Right ventricle myocardium superior (tissue), 1 donor: Measurements from ENCODE around the gene ZNF319. TPM values are rescaled to one million over a fixed set of nuclear protein-coding genes. Genes with fewer than 3 reads are reported as not detected.

Experiments used
- ATAC-seq: fragments of 200-7000 bp; cut with Tn5 transposase; one replicate; pipeline ENCODE4 v1.9.1; 2020; ENCODE audit warnings: mild to moderate bottlenecking; ENCODE audit not compliant: poor library complexity
- DNase-seq: peaks from one replicate; pipeline ENCODE4 v3.0.0-alpha.2; 2020
- intact Hi-C: fragments of 100-400 bp; cut with DNase I; formaldehyde crosslinking; loops from one replicate; pipeline ENCODE4 v1.11.2; 2022
- long read RNA-seq: library from polyadenylated mRNA; unstranded; transcript quantifications from one replicate; pipeline ENCODE4 v2.0.0, GENCODE V29; 2021
- total RNA-seq: library from RNA; stranded (reverse); fragmentation: NEBNext Ultra II Directional; extraction: Animal tissue kit (Norgen Biotek cat#: 25700); gene quantifications from one replicate; pipeline ENCODE4 v1.2.1, GENCODE V29; 2021
- donor health status: DM: no; HTN: yes; CAD: no; lungs with severe emphysema.

ZNF319 gene
- 8.1 TPM for total RNA-seq
- long read RNA-seq, full-length matches to known transcripts, result 3 of 18 reads
- long read RNA-seq, partial matches to known transcripts, result 0 of 18 reads
- long read RNA-seq, other reads (novel, unspliced or antisense), result 15 of 18 reads

DNA sequence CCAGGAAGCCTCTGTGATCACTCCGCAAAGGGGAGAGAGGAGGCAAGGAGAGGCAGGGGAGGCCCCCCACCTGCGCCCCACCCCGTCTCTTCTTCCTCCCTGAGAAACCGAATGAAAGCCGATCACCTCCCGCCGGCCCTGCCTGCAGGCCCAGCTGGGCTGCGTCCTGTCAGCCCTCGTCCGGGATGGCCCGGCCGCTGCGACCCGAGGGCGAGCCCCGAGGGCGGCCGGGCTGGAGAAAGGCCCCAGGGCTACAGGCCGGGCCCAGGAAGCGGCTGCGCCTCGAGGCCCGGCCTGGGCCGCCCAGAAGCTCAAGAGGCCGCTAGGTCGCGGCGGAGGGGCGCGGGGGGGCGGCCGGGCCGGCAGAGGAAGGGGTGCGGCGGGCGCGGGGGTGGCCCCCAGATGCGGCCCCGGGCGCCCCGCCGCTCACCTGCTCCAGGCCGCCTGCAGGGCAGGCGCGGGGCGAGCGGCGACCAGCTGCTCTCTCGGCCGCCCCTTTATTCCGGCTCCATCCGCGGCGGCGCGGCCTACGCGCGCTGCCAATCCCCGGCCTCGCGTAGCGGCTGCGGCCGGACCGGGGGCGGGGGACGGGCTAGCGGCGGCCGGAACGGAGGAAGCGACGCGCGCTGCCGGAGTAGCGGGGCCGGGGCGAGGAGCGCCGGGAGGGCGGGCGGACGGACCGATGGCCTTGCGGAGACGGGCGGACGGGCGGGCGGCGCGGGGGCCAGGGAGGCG lies at the start of gene ZNF319:
Gene ZNF319, minus strand, starts transcription at position 702 of the 735 bp plus-strand sequence. CDS start 2,407 bp downstream, outside the sequence.
- intact Hi-C loops, result loop anchor here (10.0 kb wide), 1 partner anchor 245 kb away; no protein-coding TSS in a partner anchor
- peak; percentile 0 for ATAC-seq

DNA sequence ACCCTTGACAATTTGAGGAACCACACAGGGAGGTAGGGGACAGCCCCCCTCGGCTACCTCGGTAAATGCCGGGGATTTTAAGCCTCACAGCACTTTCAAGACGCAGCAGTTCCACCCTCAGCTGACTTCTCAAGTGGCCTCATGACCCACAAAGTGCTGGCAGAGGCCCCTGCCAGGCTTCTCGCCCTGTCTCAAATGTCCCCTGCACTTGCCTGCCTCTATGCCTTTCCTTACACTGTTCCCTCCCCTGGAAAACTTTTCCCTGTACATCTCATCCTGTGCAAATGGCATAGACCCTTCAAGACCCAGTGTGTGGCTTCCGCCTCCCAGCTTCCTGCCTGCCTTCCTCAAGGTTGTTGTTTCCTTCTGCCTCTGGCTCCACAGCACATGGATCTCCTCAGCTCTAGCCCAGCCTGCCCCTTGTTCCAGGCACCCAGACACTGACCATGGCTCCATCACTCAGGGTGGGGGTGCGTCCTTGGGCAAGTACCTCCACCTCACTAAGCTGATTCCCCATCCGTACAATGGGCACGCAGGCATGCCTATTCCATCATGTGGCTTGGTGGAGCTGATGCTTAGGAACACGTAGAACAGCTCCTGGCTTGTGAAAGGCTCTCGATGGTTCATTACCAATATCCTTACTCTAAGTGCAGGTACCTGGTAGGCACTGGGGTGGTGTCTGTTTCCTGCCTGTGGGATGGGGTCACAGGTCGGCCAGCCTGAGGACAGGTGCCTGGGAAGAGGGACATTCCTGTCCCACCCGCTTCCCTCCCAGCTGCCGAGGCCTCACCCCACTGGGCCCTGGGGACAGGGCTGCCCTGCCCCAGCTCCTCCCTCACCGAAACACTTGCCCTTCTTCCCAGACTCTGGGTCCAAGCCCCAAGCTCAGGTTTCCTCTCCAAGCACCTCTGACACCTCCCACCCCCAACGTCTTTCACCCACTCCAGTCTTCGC lies 49.0 kb upstream of the ZNF319 start:
- ATAC-seq, result no peak

More for the DNA sequence above, at the start of gene ZNF319:
- DNase-seq, result peak; percentile 47

DNA sequence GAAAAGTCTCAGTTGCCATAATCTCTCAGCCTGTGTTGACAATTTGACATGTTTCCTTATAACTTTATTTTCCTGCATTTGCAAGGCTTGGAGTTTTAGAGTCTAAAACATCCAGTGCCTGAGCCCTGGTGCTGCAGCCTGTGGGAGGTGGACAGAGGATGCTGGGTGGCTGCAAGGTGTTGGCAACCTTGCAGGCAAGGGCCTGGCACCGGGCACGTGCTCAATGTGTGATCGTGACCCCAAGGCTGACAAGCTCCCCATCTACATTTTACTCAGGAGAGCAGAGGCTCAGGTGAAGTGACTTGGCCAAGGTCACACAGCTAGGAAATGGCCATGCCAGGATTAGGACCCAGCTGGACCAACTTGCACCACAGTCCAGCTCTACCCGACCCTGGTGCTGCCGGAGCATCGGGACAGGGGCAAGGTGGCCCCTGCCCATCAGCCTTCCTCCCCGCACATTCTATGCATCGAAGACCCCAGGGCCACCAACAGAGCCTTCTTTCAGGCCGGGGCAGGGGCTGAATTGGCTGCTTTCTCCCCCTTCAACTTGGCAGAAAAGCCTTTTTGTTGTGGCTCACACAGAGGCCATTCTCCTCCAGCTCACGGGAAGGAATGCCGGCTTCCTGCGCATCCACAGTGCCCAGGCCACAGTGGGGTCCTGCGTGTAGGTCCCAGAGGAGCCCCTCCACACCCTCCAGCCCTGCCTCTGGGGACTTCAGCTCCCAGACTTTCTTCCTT lies 48.2 kb upstream of the ZNF319 start:
- DNase-seq, result peak; percentile 8

More for the DNA sequence above, 49.0 kb upstream of the ZNF319 start:
- intact Hi-C loops, result no loop called here
- no peak for DNase-seq

DNA sequence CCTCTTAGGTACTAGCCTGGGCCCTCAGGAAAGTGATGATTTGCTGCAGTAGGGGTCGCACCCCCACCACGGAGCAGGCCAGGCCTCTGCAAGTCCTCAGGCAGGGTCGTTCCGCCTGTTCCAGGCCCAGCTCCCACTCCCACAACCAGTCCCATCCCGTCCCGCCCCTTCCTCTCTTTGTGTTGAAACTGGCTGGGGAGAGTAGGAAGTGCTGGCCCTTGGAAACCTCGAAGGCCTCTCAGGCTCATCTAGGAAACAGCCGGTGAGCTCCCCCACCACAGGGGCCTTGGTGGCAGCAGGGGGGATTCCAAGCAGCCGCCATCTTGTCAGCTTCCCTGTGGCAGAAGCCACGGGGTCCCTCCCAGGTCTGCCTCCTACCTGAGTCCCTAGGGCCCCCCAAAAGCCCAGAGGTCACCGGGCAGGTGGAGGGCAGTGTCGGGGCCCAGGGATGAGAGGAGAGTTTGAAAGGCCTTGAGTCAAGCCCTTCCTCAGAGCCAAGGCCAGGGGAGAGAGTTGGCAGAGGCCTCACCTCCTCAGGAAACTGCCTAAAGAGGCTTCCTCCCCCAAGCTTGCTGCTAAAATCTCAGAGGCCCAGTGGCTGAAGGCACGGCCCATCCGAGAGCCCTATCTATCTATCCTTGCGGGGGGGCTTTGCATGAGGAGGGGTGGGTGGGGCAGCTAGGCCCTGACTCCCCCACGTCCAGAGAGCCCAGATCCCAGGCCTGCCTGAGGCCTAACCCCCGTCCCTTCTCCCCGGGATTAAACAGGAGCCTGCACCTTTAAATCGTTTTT lies 47.3 kb upstream of the ZNF319 start:
- ATAC-seq (peak; percentile 4), DNase-seq (peak; percentile 27)
- intact Hi-C loops, result no loop called here

More for the DNA sequence above, 48.2 kb upstream of the ZNF319 start:
- intact Hi-C loops, result no loop called here
- no peak for ATAC-seq

DNA sequence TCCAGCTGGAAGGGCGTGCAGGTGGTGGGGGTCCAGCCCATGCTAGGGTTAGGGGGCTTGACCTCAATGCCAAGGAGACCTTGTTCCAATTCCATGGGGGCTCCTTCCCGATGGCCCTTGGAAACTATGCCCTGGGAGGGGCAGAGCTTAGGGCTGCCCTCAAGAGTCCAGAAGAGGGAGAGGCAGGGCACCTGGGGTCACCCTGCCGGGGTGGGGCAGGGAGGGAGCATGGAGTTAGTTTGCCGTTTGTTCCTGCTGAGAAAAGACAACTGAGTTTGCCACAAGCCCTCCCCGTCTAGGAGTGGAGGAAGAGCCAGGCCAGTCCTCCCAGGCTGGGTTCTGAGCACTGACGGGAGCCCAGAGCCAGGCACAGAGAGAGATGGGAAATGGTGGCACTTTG lies 46.5 kb upstream of the ZNF319 start:
- ATAC-seq, result peak; percentile 39
- intact Hi-C loops, result no loop called here
- no peak for DNase-seq

DNA sequence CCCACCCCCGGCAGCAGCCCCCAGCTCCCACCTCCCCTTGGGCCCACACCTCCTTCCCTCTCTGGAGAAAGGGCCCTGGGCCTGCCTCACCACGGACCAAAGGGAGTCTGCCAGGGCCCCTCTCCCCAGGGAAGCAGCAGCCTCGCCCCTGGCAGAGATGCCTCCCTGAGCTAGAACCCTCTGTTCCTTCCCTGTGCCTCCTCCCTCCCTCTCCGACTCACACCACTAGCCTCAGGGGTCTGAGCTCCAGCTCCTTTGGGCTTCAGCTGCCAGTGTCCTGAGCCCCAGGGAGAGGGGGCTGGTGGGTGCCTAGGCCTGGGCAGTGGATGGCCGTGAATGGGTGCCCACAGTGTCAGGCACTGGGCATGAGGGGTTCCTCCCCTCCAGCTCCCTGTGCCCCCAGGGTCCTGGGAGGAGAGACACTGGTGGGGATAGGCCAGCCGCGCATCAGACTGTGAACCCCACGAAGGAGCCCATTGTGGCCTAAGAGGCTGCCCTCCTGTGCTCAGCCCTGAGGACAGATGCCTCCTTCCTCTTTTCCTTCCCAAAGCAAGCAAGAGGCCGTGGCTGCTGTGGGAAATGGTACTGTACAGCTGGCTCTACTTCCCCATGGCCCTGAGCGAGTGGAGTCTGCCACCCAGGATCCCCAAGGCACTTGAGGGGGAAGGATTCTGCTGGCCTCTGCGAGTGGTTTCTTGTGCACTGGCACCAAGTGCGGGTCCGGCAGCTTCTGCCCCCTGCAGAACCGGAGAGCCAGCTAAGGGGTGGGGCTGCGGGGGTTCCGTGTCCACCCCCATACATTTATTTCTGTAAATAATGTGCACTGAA lies 45.8 kb upstream of the ZNF319 start:
- DNase-seq (no peak), ATAC-seq (peak; percentile 13)
- intact Hi-C loops, result no loop called here

DNA sequence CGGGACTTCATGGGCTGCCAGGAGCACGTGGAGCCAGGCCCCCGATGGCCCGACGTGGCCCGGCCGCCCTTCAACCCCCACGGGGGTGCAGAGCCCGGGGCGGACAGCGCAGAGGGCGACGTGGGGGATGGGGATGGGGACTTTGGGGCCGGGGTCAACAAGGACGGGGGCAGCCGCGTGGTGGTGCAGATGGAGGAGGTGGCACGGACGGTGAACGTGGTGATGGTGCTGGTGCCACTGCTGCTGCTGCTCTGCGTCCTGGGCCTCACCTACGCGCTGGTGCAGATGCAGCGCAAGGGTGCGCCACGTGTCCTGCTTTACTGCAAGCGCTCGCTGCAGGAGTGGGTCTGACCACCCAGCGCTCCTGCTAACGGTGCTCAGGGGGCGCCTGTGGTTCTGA lies 44.6 kb upstream of the ZNF319 start:
- ATAC-seq (no peak), DNase-seq (no peak)
- intact Hi-C loops, result no loop called here

DNA sequence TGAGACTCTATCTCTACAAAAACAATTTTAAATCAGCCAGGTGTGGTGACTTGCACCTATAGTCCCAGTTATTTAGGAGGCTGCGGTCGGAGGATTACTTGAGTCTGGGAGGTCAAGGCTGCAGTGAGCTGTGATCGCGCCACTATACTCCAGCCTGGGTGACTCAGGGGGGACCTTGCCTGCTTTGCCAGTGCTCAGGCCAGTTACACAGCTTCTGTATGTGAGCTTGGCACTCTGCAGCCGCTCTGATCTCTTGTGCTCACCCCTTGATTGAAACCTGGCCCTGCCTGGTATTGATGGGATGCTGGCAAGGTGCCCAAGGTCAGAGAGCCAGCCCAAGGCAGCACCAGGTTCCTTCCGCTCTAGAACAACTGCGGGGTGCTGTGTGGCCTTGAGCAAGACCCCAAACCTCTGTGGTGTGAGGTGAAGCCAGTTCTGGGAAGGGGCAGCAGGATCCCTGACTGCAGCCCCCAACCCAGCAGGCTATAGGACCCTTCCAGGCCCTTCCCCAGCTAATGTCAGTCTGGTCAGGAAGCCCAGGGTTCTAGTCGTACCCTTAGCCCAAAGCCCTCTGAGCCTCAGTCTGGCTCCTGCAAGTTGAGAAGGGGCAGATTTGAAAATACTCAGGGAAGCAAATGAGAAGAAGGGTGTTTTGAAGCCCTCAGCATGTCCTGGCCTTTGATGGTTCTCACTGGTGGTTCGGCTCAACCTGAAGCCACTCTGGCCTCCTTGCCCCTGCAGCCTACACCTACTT lies 44.0 kb upstream of the ZNF319 start:
- intact Hi-C loops, result no loop called here
- peak; percentile 41 for DNase-seq
- ATAC-seq, result no peak

DNA sequence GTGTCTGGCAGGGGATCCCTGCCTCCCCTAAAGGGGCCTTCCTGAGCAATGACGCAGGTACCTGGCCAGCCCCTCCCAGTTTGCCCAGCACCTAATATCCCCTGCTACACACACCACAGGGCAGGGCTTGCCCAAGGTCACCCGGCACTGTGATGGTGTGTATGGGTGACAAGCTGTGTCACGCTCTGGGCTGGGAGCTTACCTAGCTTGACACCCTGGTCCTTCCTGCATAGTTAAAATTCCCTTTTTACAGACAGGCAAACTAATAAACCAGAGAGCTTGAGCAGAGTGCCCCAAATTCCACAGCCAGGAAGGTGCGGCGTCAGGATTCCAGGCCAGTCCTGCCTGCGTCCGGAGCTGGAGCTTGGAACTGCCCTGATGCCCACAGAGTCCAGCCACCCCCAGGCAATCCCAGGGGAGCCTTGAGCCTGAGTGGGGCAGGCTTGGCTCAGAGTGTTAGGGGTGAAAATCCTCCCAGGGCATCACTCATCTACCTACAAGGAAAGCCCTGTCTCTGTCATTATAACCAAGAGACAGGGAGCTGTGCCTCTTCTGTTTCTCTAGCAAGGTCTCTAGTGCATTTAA lies 43.2 kb upstream of the ZNF319 start:
- intact Hi-C loops, result no loop called here
- ATAC-seq (no peak), DNase-seq (peak; percentile 14)

DNA sequence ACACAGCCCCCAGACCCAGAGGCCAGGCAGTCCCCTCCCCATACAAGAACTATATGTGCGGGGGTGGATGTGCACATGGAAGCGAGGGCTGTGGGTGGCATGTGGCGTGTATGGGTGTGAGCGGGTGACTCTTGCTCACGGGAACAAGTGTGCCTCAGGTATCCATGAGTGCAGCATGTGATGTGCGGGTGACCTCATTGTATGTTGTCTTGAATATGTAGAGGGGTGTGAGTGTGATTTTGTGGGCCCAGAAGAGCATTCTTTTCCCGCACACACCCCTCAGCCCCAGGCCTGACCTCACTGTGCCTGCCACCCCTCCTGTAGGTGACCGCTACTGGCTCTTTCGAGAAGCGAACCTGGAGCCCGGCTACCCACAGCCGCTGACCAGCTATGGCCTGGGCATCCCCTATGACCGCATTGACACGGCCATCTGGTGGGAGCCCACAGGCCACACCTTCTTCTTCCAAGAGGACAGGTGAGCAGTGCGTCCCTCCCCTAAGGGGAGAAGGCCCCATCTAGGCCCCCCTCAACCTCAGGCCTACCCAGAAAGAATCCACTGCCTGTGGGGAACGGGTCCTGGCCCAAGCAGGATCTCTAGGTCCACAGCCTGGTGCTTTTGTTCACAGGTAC lies 42.5 kb upstream of the ZNF319 start:
- DNase-seq (peak; percentile 31), ATAC-seq (no peak)
- intact Hi-C loops, result no loop called here

DNA sequence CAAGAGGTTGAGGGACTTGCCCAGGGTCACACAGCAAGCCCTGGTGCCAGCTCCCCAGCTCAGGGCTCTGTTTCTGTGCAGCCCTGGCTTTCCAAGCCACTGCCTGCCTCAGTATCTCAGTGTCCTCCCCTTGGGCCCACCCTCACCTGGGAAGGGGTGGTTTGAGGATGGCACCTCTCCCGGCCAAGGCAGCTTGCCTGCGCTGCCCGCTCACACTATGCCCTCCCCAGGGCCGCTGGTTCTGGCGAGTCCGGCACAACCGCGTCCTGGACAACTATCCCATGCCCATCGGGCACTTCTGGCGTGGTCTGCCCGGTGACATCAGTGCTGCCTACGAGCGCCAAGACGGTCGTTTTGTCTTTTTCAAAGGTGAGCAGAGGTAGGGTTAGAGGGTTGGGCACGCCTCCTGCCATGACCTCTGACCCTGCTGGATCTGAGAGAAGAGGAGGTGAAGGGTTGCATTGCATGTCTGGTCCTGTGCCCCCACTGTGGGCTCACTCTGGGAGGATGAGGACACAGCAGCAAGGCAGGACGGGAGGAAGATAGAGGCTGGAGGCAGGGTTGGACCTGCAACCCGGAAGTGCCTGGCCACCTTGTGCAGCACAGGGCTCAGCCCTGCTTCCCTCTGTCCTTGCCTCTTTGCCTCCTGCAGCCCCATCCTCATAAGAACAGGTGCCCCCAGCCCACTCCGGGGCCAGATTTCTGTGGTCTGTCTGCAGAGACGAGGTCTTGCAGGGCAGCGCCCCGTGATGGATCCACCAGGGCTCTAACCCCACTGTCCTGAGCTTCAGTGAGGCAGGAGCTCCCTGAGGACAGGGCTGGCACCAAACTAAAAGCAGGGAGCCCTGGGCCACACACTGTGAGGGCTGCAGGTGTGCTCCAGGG lies 41.8 kb upstream of the ZNF319 start:
- intact Hi-C loops, result no loop called here
- DNase-seq (no peak), ATAC-seq (no peak)

DNA sequence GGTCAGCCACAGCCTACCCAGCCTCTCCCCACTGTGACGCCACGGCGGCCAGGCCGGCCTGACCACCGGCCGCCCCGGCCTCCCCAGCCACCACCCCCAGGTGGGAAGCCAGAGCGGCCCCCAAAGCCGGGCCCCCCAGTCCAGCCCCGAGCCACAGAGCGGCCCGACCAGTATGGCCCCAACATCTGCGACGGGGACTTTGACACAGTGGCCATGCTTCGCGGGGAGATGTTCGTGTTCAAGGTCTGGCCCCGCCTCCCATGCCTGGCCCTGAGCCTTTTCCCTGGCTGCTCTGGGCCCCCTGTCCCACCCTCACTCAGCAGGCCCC lies 41.1 kb upstream of the ZNF319 start:
- intact Hi-C loops, result no loop called here
- no peak for DNase-seq
- ATAC-seq, result no peak

DNA sequence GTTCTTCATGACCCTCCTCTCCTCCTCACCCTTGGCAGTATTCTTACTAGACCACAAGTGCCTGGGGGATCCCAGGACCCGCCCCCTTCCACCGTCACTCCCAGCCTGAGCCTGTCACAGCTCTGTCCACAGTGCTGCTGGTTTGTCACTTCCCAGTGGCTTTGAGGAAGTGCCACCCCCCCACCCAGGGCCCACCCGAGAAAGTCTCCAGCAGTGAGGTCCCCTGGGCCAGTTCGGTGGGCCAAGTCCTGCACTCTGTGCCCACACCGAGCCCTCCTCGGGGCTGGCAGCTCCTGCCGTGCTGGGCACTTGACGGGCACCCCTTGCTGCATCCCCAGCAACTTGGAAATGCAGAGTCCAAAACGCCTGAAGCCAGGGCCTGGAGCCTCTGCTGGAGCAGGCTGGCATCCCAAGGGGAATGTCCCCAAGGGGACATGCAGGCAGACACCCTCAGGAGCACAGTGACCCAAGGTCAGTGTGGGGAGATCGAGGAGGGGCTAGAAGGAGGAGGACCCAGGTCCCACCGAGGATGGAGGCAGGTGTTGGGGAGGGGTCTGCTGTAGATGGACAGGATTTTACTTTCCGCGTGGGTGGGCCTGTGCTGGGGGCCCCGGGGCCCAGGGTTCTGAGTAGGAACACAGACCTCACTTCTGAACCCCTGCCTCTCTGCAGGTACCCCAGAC lies 40.6 kb upstream of the ZNF319 start:
- no peak for DNase-seq
- intact Hi-C loops, result no loop called here
- no peak for ATAC-seq

DNA sequence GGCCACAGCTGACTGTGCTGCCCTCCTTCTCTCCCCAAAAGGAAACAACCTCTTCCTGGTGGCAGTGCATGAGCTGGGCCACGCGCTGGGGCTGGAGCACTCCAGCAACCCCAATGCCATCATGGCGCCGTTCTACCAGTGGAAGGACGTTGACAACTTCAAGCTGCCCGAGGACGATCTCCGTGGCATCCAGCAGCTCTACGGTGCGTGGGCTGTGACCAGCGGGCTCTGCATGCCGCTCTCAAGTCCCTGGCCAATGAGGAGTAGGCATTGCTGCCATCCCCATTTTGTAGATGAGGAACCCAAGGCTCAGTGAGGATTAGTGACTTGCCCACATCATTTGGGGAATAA lies 40.0 kb upstream of the ZNF319 start:
- intact Hi-C loops, result no loop called here
- DNase-seq (no peak), ATAC-seq (no peak)
